Activated CD4-positive, alpha-beta T cell treated with anti-CD3 and anti-CD28 coated beads, Interleukin-2, amount 10 ng/mL, durations not matched to agents 24 days and 14 days (primary cell): ENCODE data around the gene TMEM163. TPM values are rescaled to one million over a fixed set of nuclear protein-coding genes. Genes with fewer than 3 reads are reported as not detected.
A peak's percentile ranks its signal among the peaks of the same experiment; 100 is the strongest.

Experiments
- DNase-seq: peaks from one replicate; pipeline ENCODE4 v3.0.0; 2022
- H3K27ac Mint-ChIP-seq: one replicate; pipeline ENCODE4 v1.8.0; 2022; ENCODE audit warnings: mild to moderate bottlenecking, mixed read lengths
- H3K27me3 Mint-ChIP-seq: one replicate; pipeline ENCODE4 v1.8.0; 2022; ENCODE audit warnings: mixed read lengths
- H3K36me3 Mint-ChIP-seq: one replicate; pipeline ENCODE4 v1.8.0; 2022; ENCODE audit warnings: low read depth, mild to moderate bottlenecking, mixed read lengths
- H3K4me1 Mint-ChIP-seq: one replicate; pipeline ENCODE4 v1.8.0; 2021; ENCODE audit warnings: mixed read lengths
- H3K4me3 Mint-ChIP-seq: one replicate; pipeline ENCODE4 v1.8.0; 2022; ENCODE audit warnings: mild to moderate bottlenecking, moderate library complexity, mixed read lengths
- H3K9me3 Mint-ChIP-seq: one replicate; pipeline ENCODE4 v1.8.0; 2021; ENCODE audit warnings: mixed read lengths
- intact Hi-C: fragments of 100-400 bp; cut with micrococcal nuclease; formaldehyde crosslinking; loops from one replicate; pipeline ENCODE4 v1.15.1; 2023
- total RNA-seq: library from RNA; stranded (reverse); gene quantifications from 2 replicates; pipeline ENCODE4 v1.2.3, GENCODE V29; 2022

TMEM163 gene
- total RNA-seq, 1 donor from 2014 or later: 0.23 TPM

DNA sequence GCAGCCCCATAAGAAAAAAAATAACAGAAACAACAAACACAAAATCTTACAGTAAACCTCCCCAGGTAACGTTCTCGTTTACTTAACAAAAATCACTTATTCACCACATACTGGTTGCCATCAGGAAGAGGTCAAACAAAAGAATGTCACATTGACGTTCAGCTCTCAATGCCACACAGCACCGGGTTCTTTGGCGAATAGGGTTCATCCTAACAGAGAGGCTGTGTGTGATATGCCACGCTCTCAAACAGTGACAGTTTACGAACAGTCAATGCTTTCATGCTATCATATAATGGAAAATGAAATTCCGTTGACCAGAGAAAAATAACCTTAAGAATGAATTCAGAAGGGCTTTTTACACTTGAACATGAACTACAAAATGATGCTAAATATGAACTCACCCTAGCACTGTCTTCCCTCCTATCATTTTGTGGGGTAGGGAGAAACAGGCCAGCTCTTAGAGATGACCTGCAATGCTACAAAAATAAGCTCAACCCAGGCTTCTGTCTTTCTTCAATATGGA, 2.0 kb downstream of the TMEM163 start:
- intact Hi-C loops: loop anchor here (5.0 kb wide), 1 partner anchor 34 kb away; no protein-coding TSS in a partner anchor
- H3K4me3 Mint-ChIP-seq: peak overlapping the region; percentile 65
- no peak for DNase-seq
- H3K4me1 Mint-ChIP-seq: peaks cover 15% of the 10 kb centered on the region
- H3K36me3 Mint-ChIP-seq: no peaks in the 10 kb centered on the region
- no peaks in the 10 kb centered on the region for H3K9me3 Mint-ChIP-seq
- H3K27me3 Mint-ChIP-seq: peaks cover 82% of the 10 kb centered on the region
- H3K27ac Mint-ChIP-seq: no peak overlapping the region

DNA sequence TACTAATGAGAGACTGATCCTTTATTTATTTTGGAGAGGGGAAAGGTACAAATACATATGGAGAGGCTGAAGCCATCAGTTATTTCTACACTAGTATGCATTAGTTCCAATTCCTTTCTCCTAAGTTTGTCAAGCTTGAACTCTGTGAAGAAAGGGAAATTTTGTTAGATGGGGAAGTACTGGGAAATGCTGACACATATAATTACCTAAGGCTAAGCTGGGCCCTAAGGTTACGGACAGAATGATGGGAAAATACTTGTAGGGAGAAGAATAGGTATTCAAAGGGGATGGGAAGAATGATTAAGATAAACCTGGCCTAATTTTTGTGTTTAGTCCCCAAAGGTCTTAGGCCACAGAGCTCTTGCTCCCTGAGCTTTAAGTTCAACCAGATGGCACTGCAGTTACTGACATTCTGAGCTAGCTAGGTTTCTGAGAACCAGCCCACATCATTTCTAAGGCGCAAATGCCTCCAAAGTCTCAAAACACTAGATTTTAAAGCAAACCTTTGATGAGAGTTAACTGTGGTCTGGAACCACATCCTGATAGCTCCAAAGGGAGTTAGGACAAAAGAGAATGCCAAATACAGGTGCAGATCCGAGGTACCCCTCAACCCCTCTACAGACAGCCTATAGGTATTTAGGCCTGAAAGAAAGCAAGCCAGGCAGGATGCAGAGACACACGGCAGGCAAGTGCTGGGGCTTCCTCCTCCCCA, 2.7 kb downstream of the TMEM163 start:
- H3K4me1 Mint-ChIP-seq: peaks cover 15% of the 10 kb centered on the region
- H3K4me3 Mint-ChIP-seq: no peak overlapping the region
- no peak overlapping the region for H3K27ac Mint-ChIP-seq
- peaks cover 82% of the 10 kb centered on the region for H3K27me3 Mint-ChIP-seq
- no peaks in the 10 kb centered on the region for H3K36me3 Mint-ChIP-seq
- no peak for DNase-seq
- intact Hi-C loops: loop anchor here (2.0 to 5.0 kb wide), 2 partner anchors 34 to 45 kb away; no protein-coding TSS in a partner anchor
- no peaks in the 10 kb centered on the region for H3K9me3 Mint-ChIP-seq

DNA sequence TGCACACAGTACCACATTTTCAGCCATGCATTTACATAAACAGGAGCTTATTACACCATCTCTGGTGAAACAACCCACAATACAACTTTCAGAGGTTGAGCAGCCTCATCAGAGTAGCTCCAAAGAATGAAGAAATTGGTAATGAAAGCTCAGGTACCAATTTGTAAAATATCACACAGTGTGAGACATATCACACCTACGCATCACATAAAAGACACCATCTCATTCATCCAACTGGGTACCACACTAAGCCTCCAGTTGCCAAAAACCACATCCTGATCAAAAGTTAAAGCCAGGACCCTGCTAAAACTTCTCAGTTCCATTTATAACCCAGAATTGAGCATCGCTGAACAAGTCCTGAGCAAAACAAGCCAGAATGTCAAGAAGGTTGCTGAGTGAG, 4.6 kb downstream of the TMEM163 start:
- Mint-ChIP-seq H3K27me3 (peaks cover 79% of the 10 kb centered on the region), H3K4me3 (no peak overlapping the region), H3K9me3 (no peaks in the 10 kb centered on the region), H3K4me1 (peaks cover 12% of the 10 kb centered on the region), H3K27ac (no peak overlapping the region), H3K36me3 (no peaks in the 10 kb centered on the region)
- no peak for DNase-seq
- intact Hi-C loops: loop anchor here (2.0 kb wide), 1 partner anchor 43 kb away; no protein-coding TSS in a partner anchor

GRCh38 chr2:134713606-134714005, 5.2 kb downstream of the TMEM163 start:
- intact Hi-C loops: loop anchor here (2.0 kb wide), 1 partner anchor 43 kb away; no protein-coding TSS in a partner anchor
- peaks cover 85% of the 10 kb centered on the region for H3K27me3 Mint-ChIP-seq
- no peaks in the 10 kb centered on the region for H3K36me3 Mint-ChIP-seq
- no peak for DNase-seq
- peaks cover 12% of the 10 kb centered on the region for H3K4me1 Mint-ChIP-seq
- no peak overlapping the region for H3K4me3 Mint-ChIP-seq
- no peak overlapping the region for H3K27ac Mint-ChIP-seq
- no peaks in the 10 kb centered on the region for H3K9me3 Mint-ChIP-seq

DNA sequence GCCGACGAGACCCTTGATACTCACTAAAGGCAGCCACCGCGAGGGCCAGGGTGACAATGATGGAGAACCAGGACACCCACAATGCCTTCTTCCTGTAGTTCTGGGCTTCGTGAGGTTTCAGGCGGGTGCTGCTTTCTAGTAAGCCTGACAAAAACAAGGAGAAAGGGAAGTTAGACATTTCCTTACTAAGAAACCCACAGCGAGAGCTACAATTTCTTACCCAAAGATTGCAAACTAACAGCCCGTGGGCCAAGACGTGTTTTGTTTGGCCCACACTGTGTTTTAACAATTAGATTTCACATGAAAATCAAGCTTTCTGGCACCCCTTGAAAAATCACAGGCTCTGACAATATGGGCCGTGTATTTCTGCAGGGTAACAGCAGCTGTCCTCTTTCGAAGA, 5.6 kb downstream of the TMEM163 start:
- Mint-ChIP-seq H3K9me3 (no peaks in the 10 kb centered on the region), H3K27me3 (peaks cover 85% of the 10 kb centered on the region)

DNA sequence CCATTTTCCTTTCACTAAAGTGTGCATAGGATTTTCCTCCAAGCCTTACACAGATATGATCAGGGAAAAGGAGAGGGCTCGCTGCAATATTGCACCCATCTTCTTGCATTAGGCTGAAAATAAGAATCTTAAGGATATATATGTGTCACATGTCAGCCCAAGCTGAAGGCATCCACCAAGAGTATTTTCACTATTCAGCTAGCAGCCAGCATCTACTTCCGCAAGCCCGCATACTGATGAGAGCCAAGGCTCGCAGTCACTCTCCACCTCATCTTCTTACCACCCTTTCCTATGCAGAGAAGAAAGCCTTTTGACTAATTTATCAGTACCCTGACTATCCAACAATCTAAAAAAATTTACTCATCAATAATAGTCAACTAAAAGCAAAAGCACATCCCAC, 6.1 kb downstream of the TMEM163 start:
- H3K4me3 Mint-ChIP-seq: no peak overlapping the region
- no peaks in the 10 kb centered on the region for H3K36me3 Mint-ChIP-seq
- peaks cover 85% of the 10 kb centered on the region for H3K27me3 Mint-ChIP-seq
- no peak overlapping the region for H3K27ac Mint-ChIP-seq
- DNase-seq: no peak
- H3K9me3 Mint-ChIP-seq: no peaks in the 10 kb centered on the region
- intact Hi-C loops: no loop called here
- H3K4me1 Mint-ChIP-seq: peaks cover 12% of the 10 kb centered on the region

More for the DNA sequence above, 5.6 kb downstream of the TMEM163 start:
- intact Hi-C loops: no loop called here
- DNase-seq: no peak
- no peaks in the 10 kb centered on the region for H3K36me3 Mint-ChIP-seq
- no peak overlapping the region for H3K4me3 Mint-ChIP-seq
- peaks cover 12% of the 10 kb centered on the region for H3K4me1 Mint-ChIP-seq
- no peak overlapping the region for H3K27ac Mint-ChIP-seq

GRCh38 chr2:134712299-134712698, 6.5 kb downstream of the TMEM163 start:
- intact Hi-C loops: no loop called here
- Mint-ChIP-seq H3K4me1 (peaks cover 12% of the 10 kb centered on the region), H3K27ac (no peak overlapping the region), H3K27me3 (peaks cover 85% of the 10 kb centered on the region), H3K4me3 (no peak overlapping the region), H3K9me3 (no peaks in the 10 kb centered on the region), H3K36me3 (no peaks in the 10 kb centered on the region)
- no peak for DNase-seq

DNA sequence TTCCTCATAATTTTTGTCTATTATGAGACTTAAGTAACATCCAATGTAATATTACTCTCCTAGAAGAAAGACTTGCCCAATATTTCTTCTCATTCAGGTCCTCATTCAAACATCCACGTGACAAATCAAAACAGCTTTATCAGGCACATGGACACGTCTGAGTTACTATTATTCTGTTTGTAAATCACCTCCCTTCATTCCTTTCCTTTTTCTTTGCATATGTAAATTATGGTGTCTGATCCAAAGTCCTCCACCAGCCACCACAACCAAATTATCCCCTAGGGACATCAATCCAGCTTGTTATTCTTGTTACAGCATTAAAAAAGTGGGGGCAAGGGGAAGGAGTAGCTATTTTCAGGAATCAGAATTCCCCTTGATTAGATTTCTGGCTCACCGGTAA, 7.1 kb downstream of the TMEM163 start:
- peaks cover 83% of the 10 kb centered on the region for H3K27me3 Mint-ChIP-seq
- no peak overlapping the region for H3K27ac Mint-ChIP-seq
- H3K4me3 Mint-ChIP-seq: no peak overlapping the region
- H3K4me1 Mint-ChIP-seq: peaks cover 17% of the 10 kb centered on the region
- H3K9me3 Mint-ChIP-seq: no peaks in the 10 kb centered on the region
- no peaks in the 10 kb centered on the region for H3K36me3 Mint-ChIP-seq
- no peak for DNase-seq
- intact Hi-C loops: no loop called here

- H3K9me3 Mint-ChIP-seq: no peaks in the 10 kb centered on the region
- H3K27me3 Mint-ChIP-seq: peaks cover 75% of the 10 kb centered on the region
- H3K27ac Mint-ChIP-seq: no peak overlapping the region
- intact Hi-C loops: no loop called here
- no peak for DNase-seq
- peaks cover 11% of the 10 kb centered on the region for H3K4me1 Mint-ChIP-seq
- H3K4me3 Mint-ChIP-seq: no peak overlapping the region
- no peaks in the 10 kb centered on the region for H3K36me3 Mint-ChIP-seq
Measured at GRCh38 chr2:134707330-134707676, 11.5 kb downstream of the TMEM163 start.

- H3K9me3 Mint-ChIP-seq: no peaks in the 10 kb centered on the region
- DNase-seq: no peak
- H3K27ac Mint-ChIP-seq: no peak overlapping the region
- H3K4me1 Mint-ChIP-seq: peaks cover 11% of the 10 kb centered on the region
- intact Hi-C loops: no loop called here
- H3K27me3 Mint-ChIP-seq: peaks cover 75% of the 10 kb centered on the region
- peak overlapping the region; percentile 28 for H3K4me3 Mint-ChIP-seq
- H3K36me3 Mint-ChIP-seq: no peaks in the 10 kb centered on the region
Measured at GRCh38 chr2:134706587-134707329, 12.0 kb downstream of the TMEM163 start.

DNA sequence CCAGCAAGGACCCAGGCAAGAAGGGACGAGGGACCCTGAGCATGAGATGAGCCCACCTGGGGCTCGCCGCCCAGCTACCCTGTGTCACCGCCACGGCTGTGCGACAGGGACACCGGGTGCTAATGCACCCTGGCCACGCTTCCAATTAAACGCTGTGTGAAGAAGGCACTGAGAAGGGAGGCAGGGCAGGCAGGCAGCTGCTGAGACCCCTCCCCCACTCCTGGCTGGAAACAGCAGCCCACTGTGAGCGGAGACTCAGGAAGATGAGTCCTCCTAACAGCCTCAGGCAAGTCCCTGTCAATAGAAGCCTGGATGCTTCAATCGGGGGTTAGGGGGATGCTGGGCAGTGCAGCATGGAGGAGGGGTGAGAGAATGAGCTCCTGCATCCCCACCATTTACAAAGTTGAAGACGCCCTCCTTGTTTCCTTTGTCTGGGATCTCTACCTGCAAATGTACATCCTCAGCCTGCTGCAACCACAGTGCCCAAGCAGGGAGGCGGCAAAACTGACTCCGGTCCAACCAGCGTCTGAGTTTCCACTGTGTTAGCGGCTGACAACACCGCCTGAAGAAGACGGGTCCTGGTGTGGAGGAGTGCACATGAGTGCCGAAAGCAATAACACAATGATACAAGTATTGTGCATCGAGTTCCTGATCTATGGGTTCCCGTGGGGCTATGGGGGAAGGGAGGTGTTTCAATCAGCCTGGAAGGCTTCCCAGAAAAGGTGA, 12.8 kb downstream of the TMEM163 start:
- no peaks in the 10 kb centered on the region for H3K36me3 Mint-ChIP-seq
- H3K9me3 Mint-ChIP-seq: no peaks in the 10 kb centered on the region
- H3K27ac Mint-ChIP-seq: no peak overlapping the region
- no peak for DNase-seq
- peaks cover 11% of the 10 kb centered on the region for H3K4me1 Mint-ChIP-seq
- intact Hi-C loops: no loop called here
- H3K27me3 Mint-ChIP-seq: peaks cover 71% of the 10 kb centered on the region
- H3K4me3 Mint-ChIP-seq: peak overlapping the region; percentile 28

- Mint-ChIP-seq H3K4me1 (peaks cover 11% of the 10 kb centered on the region), H3K4me3 (no peak overlapping the region), H3K9me3 (no peaks in the 10 kb centered on the region), H3K27ac (no peak overlapping the region), H3K27me3 (peaks cover 66% of the 10 kb centered on the region), H3K36me3 (no peaks in the 10 kb centered on the region)
- intact Hi-C loops: no loop called here
- DNase-seq: no peak
Measured at GRCh38 chr2:134704173-134704572, 14.6 kb downstream of the TMEM163 start.

DNA sequence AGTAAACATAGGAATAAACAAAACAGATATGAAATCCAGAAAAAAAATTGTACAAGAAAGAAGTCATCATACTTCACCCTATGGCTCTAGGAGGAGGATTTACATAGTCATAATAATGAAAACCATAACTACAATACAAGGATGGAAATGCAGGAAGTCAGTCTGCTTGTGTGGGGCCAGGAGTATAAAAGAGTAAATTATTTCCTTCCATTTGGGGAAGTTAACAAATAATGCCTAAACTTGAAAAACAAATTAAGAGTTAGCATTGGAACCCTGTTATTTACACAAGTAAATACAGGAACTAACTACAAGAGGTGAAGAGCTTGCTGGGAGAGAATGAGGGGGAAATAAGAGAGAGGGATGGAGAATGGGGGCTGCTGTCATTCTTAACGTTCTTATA, 15.4 kb downstream of the TMEM163 start:
- Mint-ChIP-seq H3K4me3 (no peak overlapping the region), H3K4me1 (peaks cover 11% of the 10 kb centered on the region), H3K27me3 (peaks cover 63% of the 10 kb centered on the region), H3K36me3 (no peaks in the 10 kb centered on the region), H3K9me3 (no peaks in the 10 kb centered on the region), H3K27ac (no peak overlapping the region)
- DNase-seq: no peak
- intact Hi-C loops: no loop called here

DNA sequence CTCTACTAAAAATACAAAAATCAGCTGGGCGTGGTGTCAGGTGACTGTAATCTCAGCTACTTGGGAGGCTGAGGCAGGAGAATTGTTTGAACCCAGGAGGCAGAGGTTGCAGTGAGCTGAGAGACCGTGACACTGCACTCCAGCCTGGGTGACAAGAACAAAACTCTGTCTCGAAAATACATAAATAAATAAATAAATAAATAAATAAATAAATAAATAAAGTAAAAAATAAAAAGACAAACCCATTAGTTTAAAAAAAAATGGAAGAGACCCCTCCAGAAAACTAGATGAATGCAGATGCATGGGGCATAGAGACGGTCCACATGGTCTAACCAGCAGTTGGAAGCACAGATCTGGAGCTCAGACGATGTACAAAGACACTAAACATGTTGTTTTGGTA, 18.1 kb downstream of the TMEM163 start:
- Mint-ChIP-seq H3K36me3 (no peaks in the 10 kb centered on the region), H3K9me3 (no peaks in the 10 kb centered on the region), H3K27me3 (peaks cover 54% of the 10 kb centered on the region), H3K27ac (no peak overlapping the region), H3K4me3 (no peak overlapping the region), H3K4me1 (peaks cover 1% of the 10 kb centered on the region)
- intact Hi-C loops: no loop called here
- DNase-seq: no peak
